Effector memory CD8-positive, alpha-beta T cell (primary cell): Measurements from ENCODE around the gene SLC44A5.
"Not testable (repeated sequence)": the region's sequence is repeated elsewhere in the genome, so short reads cannot be mapped to it uniquely, and the experiment has no call there.

Experiments
- ATAC-seq: fragments of 150-1000 bp; cut with Tn5 transposase; replicated peaks from 2 replicates; pipeline ENCODE4 v1.10.0; 2021; ENCODE audit warnings: mild to moderate bottlenecking, moderate library complexity
- DNase-seq, 3 experiments: peaks; one replicate each; pipeline ENCODE4 v3.0.0; 2021
- H3K27ac Mint-ChIP-seq, 2 donors: one replicate each; pipeline ENCODE4 v1.8.0; 2022; ENCODE audit warnings: mild to moderate bottlenecking in 2 of 2, mixed read lengths in 2 of 2, moderate library complexity in 2 of 2
- H3K27me3 Mint-ChIP-seq, 2 donors: one replicate each; pipeline ENCODE4 v1.8.0; 2022; ENCODE audit warnings: mixed read lengths in 2 of 2
- H3K36me3 Mint-ChIP-seq: one replicate; pipeline ENCODE4 v1.8.0; 2022; ENCODE audit warnings: mild to moderate bottlenecking, moderate library complexity, mixed read lengths; ENCODE audit not compliant: insufficient read depth
- H3K4me1 Mint-ChIP-seq, 2 donors: one replicate each; pipeline ENCODE4 v1.8.0; 2022; ENCODE audit warnings: low read depth in 2 of 2, mixed read lengths in 2 of 2
- H3K4me3 Mint-ChIP-seq, 2 donors: one replicate each; pipeline ENCODE4 v1.8.0; 2022; ENCODE audit warnings: mild to moderate bottlenecking in 2 of 2, mixed read lengths in 2 of 2, moderate library complexity in 2 of 2
- H3K9me3 Mint-ChIP-seq, 2 donors: one replicate each; pipeline ENCODE4 v1.8.0; 2022; ENCODE audit warnings: mixed read lengths in 2 of 2

The SLC44A5 gene

DNA sequence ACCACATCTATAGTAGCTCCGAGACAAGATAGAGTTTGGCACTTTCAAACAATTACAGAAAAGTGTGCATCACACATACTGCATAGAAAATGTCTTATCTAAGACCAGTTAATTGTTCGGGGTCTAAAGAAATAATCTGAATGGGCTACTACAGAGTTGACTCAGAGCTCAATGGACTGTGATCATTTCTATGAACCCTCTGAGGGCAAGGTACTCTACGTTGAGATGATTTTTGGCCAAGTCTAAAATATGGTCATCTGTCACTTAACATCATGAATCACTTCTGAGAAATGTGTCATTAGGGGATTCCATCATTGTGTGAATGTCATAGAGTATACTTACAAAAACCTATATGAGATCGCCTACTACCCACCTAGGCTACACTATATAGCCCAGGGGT lies 123.5 kb downstream of the SLC44A5 start:
- H3K36me3 Mint-ChIP-seq = no peaks in the 10 kb centered on the region
- no peak for DNase-seq
- H3K27ac Mint-ChIP-seq = no peak overlapping the region
- peaks cover 0 to 2% of the 10 kb centered on the region in 2 donors for H3K9me3 Mint-ChIP-seq
- no peaks in the 10 kb centered on the region for H3K27me3 Mint-ChIP-seq
- no peak overlapping the region for H3K4me3 Mint-ChIP-seq
- H3K4me1 Mint-ChIP-seq = no peaks in the 10 kb centered on the region
- ATAC-seq = no peak

DNA sequence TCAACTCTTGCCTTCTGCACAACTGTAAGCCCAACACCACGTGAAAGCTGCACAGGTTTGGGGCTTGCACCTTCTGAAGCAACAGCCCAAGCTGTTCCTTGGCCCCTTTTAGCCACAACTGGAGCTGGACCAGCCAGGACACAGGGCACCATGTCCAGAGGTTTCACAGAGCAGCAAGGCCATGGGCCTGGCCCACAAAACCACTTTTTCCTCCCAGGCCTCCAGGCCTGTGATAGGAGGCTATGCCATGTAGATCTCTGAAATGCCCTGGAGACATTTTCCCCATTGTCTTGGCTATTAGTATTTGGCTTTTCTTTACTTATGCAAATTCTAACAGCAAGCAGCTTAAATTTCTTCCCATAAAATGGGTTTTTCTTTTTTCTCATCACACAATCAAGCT lies 126.1 kb downstream of the SLC44A5 start:
- H3K27me3 Mint-ChIP-seq = no peaks in the 10 kb centered on the region
- no peaks in the 10 kb centered on the region for H3K4me1 Mint-ChIP-seq
- H3K27ac Mint-ChIP-seq = no peak overlapping the region
- peaks cover 0 to 2% of the 10 kb centered on the region in 2 donors for H3K9me3 Mint-ChIP-seq
- no peaks in the 10 kb centered on the region for H3K36me3 Mint-ChIP-seq
- no peak overlapping the region for H3K4me3 Mint-ChIP-seq
- DNase-seq (no peak), ATAC-seq (no peak)

DNA sequence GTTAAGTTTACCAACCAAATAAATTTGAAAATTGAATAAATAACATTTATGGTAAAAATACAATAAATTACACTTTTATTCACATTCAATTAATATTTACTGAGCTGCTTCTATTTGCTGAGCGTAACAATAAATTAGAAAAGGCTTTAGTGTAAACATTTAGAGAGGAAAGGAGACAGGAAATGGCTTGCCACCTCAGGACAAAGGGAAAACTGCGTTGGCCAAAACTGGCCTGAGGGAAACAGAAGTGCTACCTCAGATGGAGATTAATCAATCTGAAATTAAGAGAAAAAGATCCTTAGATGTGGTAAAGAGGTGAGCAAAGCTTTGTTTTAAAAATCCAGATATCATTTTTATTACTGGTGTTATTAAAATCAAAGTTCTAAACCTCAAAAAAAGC lies 128.0 kb downstream of the SLC44A5 start:
- no peak for DNase-seq
- no peak for ATAC-seq
- Mint-ChIP-seq H3K4me3 (no peak overlapping the region), H3K4me1 (no peaks in the 10 kb centered on the region), H3K27me3 (no peaks in the 10 kb centered on the region), H3K9me3 (peaks cover 2 to 8% of the 10 kb centered on the region in 2 donors), H3K36me3 (no peaks in the 10 kb centered on the region), H3K27ac (no peak overlapping the region)

DNA sequence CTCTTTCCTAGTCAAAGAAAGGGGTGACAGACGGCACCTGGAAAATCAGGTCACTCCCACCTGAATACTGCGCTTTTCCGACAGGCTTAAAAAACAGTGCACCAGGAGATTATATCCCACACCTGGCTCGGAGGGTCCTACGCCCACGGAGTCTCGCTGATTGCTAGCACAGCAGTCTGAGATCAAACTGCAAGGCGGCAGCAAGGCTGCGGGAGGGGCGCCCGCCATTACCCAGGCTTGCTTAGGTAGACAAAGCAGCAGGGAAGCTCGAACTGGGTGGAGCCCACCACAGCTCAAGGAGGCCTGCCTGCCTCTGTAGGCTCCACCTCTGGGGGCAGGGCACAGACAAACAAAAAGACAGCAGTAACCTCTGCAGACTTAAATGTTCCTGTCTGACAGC lies 134.4 kb downstream of the SLC44A5 start:
- H3K4me1 Mint-ChIP-seq, DNase-seq, H3K27ac Mint-ChIP-seq, ATAC-seq, H3K27me3 Mint-ChIP-seq, H3K9me3 Mint-ChIP-seq, H3K4me3 Mint-ChIP-seq, H3K36me3 Mint-ChIP-seq: not testable (repeated sequence)

DNA sequence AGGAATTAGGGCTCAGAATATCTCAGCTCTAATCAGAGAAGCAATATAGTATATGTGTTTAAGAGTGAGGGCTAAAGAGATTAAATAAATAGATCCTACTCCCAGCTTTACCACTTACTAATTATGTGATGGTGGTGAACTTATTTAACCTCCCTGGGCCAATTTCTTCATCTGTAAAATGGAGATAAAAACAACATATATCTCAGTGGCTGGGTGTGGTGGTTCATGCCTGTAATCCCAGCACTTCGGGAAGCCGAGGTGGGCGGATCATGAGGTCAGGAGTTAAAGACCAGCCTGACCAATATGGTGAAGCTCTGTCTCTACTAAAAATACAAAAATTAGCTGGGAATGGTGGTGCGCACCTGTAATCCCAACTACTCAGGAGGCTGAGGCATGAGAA lies 135.2 kb downstream of the SLC44A5 start:
- no peaks in the 10 kb centered on the region for H3K36me3 Mint-ChIP-seq
- DNase-seq (no peak), ATAC-seq (no peak)
- H3K4me1 Mint-ChIP-seq = no peaks in the 10 kb centered on the region
- H3K27me3 Mint-ChIP-seq = no peaks in the 10 kb centered on the region
- H3K27ac Mint-ChIP-seq = no peak overlapping the region
- H3K9me3 Mint-ChIP-seq = peaks cover 0 to 8% of the 10 kb centered on the region in 2 donors
- H3K4me3 Mint-ChIP-seq = no peak overlapping the region

DNA sequence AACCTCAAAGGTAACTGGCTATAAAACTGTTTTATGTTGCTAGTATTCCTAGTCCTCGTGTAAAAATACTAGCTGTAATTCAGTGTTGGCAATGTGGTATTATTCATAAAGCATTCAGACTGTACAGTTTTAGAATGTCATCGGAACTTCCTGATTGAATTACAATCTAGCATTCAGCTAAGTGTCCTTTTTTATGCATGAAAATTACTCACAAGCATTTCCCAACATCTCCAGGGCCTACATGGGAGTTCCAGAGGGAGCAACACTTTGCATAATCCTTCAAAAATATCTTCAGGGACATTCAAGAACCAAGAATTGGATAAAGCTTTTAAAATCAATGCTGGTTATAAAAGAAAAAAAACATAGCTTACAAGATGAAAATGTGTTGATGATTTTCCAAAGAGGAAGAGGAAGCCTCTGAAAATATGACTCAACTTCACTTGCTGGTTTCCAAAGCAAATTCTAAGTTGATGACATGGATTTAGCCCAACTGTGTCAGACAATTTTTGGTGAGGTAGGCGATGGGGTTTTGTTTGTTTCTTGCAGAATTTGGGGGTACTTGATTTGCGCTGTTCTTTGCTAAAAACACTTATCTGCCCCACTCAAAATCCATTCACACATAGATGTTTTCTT lies 137.8 kb downstream of the SLC44A5 start:
- Mint-ChIP-seq H3K4me3 (no peak overlapping the region), H3K27me3 (no peaks in the 10 kb centered on the region), H3K36me3 (peaks cover 2% of the 10 kb centered on the region), H3K9me3 (peaks cover 0 to 8% of the 10 kb centered on the region in 2 donors), H3K4me1 (no peaks in the 10 kb centered on the region), H3K27ac (no peak overlapping the region)
- no peak for ATAC-seq
- DNase-seq = no peak

DNA sequence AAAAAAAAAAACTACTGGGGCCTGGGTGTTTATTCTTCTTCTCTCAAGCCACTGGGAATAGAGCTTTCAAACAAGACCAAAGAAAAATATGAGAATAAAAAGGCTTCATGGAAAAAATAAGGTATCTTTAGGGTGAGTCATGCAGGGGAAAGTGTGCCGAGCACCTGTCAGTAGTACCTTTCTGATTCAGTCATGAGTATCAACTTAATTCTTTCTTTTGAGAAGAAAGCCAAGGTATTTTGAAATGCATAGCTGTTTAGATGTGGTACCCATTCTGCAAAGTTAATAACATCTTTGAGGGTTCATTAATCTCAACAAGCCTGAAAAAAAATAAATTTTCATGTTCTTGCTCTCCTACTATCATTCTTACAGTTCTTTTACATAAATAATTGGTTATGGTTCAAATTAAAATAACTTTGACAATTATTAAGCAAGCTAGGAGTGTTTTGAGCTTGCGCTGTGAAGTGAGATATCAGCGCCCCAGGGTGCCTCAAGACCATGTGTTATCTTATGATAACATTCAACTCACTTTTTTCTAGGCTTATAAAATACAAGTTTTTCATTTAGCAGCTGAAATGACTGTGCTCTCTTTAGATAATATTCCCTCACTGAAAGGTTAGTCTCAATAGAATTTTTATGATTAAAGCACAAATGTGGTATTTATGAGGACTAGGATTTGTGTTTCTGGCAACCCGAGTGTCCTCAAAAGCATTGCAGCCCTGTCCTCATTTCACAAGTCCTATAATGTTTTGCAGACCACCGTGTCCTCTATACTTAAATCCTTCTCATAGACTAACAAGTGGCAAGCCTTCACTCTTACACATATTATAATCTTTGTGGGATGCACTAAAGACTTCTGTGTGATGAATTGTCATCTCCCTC lies 138.6 kb downstream of the SLC44A5 start:
- H3K27ac Mint-ChIP-seq = no peak overlapping the region
- DNase-seq (no peak), ATAC-seq (no peak)
- no peaks in the 10 kb centered on the region for H3K4me1 Mint-ChIP-seq
- H3K9me3 Mint-ChIP-seq = peaks cover 0 to 8% of the 10 kb centered on the region in 2 donors
- H3K27me3 Mint-ChIP-seq = no peaks in the 10 kb centered on the region
- peaks cover 2% of the 10 kb centered on the region for H3K36me3 Mint-ChIP-seq
- H3K4me3 Mint-ChIP-seq = no peak overlapping the region

DNA sequence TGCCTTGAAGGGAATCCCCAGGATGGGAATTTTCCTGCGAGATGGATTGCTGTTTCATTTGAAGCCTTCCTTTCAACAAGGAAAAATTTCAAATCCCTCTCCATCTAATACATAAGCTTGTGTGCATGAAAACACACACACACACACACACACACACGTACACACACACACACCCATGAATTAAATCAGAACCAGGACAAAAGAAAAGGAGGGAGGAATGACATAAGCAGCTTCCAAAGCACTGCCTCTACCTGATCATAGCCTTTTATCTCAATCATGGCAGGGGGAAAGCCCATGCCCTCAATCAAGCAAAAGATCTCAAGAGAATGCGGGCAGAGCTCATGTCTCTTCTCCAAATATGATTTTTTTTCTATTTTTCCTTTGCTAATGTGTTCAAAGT lies 139.7 kb downstream of the SLC44A5 start:
- H3K36me3 Mint-ChIP-seq = peaks cover 2% of the 10 kb centered on the region
- H3K27me3 Mint-ChIP-seq = no peaks in the 10 kb centered on the region
- no peaks in the 10 kb centered on the region for H3K4me1 Mint-ChIP-seq
- no peak for ATAC-seq
- H3K27ac Mint-ChIP-seq = no peak overlapping the region
- no peak for DNase-seq
- peaks cover 0 to 8% of the 10 kb centered on the region in 2 donors for H3K9me3 Mint-ChIP-seq
- no peak overlapping the region for H3K4me3 Mint-ChIP-seq

DNA sequence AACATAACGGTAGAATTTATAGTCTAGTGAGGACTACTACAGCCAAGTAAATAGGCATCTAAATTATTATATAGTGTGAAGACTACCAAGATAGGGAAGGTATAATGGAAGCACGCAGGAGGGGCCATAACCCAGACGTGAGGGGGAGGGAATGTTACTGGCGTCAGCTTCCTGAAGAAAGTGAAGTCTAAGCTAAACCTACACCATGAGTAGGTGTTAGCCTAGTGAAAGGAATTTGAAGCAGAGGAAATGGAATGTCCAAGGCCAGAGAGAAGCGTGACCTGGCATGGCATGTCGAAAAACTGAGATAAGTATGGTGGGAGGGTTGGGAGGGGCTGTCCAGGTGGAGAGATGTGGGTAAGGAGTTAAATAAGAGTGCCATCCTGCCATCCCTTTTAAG lies 140.5 kb downstream of the SLC44A5 start:
- H3K9me3 Mint-ChIP-seq = peaks cover 0 to 8% of the 10 kb centered on the region in 2 donors
- H3K27ac Mint-ChIP-seq = no peak overlapping the region
- no peak for DNase-seq
- peaks cover 2% of the 10 kb centered on the region for H3K36me3 Mint-ChIP-seq
- H3K4me3 Mint-ChIP-seq = no peak overlapping the region
- ATAC-seq = no peak
- H3K27me3 Mint-ChIP-seq = no peaks in the 10 kb centered on the region
- H3K4me1 Mint-ChIP-seq = no peaks in the 10 kb centered on the region

DNA sequence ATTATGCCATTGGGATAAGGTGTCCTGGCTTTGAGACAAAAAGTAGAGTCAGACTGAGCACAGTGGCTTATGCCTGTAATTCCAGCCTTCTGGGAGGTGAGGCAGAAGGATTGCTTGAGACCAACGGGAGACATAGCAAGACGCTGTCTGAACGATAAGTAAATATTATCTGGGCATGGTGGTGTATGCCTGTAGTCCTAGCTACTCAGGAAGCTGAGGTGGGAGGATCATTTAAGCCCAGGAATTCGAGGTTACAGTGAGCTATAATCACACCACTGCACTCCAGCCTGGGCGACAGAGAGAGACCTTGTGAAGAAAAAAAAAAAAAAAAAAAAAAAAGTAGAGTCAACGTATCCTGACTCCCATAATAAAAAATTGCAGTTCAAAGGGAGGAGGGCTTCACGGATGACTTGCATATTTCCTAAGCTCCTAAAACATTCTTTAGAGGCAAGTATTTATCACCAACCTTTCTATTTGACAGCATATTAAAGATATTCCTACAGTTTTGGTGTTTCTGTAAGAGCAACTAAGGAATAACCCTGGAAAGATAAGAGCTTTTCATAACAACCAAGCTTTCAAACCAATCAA lies 141.2 kb downstream of the SLC44A5 start:
- Mint-ChIP-seq H3K36me3 (peaks cover 2% of the 10 kb centered on the region), H3K9me3 (peaks cover 0 to 8% of the 10 kb centered on the region in 2 donors), H3K4me1 (no peaks in the 10 kb centered on the region), H3K4me3 (no peak overlapping the region), H3K27me3 (no peaks in the 10 kb centered on the region), H3K27ac (no peak overlapping the region)
- no peak for DNase-seq
- no peak for ATAC-seq

DNA sequence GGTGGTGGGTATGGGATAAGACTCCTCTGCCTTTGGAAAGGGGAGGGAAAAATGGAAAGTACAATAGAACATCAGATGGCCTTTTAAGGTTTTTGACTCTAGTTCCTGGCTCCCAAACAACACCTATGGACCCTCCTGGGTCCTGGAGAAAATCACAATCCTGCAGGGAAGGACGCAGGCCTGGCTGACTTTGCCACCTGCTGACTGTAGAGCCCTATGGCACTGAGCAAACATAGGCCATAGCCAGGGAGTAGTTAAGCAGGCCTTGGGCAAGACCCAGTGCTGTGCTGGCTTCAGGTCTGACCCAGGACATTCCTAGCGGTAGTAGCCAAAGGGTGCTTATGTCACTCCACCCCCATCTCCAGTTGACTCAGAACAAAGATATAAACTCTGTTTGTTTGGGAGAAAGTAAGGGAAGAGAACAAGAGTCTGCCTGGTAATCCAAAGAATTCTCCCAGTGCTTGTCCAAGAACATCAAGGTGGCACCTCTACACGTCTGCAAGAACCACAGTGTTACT lies 149.0 kb downstream of the SLC44A5 start:
- no peaks in the 10 kb centered on the region for H3K4me1 Mint-ChIP-seq
- no peaks in the 10 kb centered on the region for H3K36me3 Mint-ChIP-seq
- no peak overlapping the region for H3K27ac Mint-ChIP-seq
- H3K4me3 Mint-ChIP-seq = no peak overlapping the region
- DNase-seq (no peak), ATAC-seq (no peak)
- H3K27me3 Mint-ChIP-seq = no peaks in the 10 kb centered on the region
- peaks cover 2 to 11% of the 10 kb centered on the region in 2 donors for H3K9me3 Mint-ChIP-seq

DNA sequence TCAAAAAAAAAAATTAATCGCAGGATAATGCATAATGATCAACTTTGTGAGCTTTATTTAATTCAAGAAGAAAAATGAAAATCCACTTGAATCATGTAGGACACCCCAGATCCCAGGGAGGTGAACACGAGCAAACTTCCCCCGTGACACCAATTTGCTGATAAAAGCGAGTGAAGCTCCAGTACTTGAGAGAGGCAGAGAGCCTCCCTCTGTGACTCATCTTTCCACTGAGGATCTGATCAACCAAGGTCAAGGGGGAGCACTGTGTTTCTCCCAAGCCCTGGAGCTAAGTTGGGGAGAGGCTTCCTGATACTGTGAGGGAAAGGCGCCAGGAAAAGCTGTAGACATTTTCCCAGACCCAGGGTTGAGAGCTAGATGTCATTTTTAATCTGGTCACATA lies 160.9 kb downstream of the SLC44A5 start:
- H3K9me3 Mint-ChIP-seq = peaks cover 4 to 13% of the 10 kb centered on the region in 2 donors
- no peaks in the 10 kb centered on the region for H3K4me1 Mint-ChIP-seq
- no peaks in the 10 kb centered on the region for H3K27me3 Mint-ChIP-seq
- no peaks in the 10 kb centered on the region for H3K36me3 Mint-ChIP-seq
- no peak for DNase-seq
- H3K4me3 Mint-ChIP-seq = no peak overlapping the region
- H3K27ac Mint-ChIP-seq = no peak overlapping the region
- ATAC-seq = no peak

DNA sequence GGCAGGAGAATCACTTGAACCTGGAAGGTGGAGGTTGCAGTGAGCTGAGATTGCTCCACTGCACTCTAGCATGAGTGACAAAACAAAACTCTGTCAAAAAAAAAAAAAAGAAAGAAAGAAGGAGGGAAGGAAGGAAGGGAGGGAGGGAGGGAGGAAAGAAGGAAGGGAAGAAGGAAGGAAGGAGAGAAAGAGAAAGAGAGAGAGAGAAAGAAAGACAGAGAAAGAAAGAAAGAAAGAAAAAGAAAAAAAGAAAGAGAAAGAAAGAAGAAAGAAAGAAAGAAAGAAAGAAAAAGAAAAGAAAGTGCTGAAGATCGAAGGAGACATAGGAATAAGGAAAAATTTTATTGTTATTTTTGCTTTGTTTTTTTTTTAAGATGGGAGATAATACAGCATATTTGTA lies 166.7 kb downstream of the SLC44A5 start:
- Mint-ChIP-seq H3K4me3 (no peak overlapping the region), H3K36me3 (no peaks in the 10 kb centered on the region), H3K9me3 (peaks cover 3 to 7% of the 10 kb centered on the region in 2 donors), H3K4me1 (no peaks in the 10 kb centered on the region), H3K27me3 (no peaks in the 10 kb centered on the region), H3K27ac (no peak overlapping the region)
- DNase-seq (no peak), ATAC-seq (no peak)

DNA sequence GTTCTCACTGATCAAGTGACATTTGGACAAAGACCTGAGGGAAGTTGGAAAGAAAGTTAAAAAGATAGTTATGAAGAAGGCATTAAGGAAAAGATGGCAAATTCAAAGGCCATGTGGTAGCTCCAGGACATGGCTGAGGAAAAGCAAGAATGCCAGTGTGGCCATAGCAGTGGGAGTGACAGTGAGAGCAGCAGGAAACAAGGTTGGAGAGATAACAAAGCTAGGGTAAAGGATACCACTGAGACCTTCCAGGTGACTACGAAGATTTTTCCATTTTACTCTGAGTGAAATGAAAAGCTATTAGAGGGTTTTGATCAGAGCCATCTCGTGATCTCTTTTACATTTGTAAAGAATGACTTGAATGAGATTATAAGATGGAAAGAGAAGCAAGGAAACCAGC lies 170.6 kb downstream of the SLC44A5 start:
- H3K27me3 Mint-ChIP-seq = no peaks in the 10 kb centered on the region
- DNase-seq (no peak), ATAC-seq (no peak)
- no peak overlapping the region for H3K4me3 Mint-ChIP-seq
- H3K36me3 Mint-ChIP-seq = no peaks in the 10 kb centered on the region
- no peaks in the 10 kb centered on the region for H3K4me1 Mint-ChIP-seq
- H3K9me3 Mint-ChIP-seq = peaks cover 0 to 3% of the 10 kb centered on the region in 2 donors
- no peak overlapping the region for H3K27ac Mint-ChIP-seq
